K562 (cell line): Measurements from ENCODE around the gene SORCS2.

Experiments used
- BMI1 ChIP-seq: fragments of 150-350 bp; IDR thresholded peaks from 2 replicates; pipeline ENCODE4 v1.6.1; 2014; ENCODE audit warnings: low read length
- CHD2 ChIP-seq: IDR thresholded peaks from 2 replicates; pipeline ENCODE4 v1.6.1; 2011; ENCODE audit warnings: low read depth, low read length
- ETV5 ChIP-seq: sonication (generic); formaldehyde crosslinking; IDR thresholded peaks from 2 replicates; pipeline ENCODE4 v1.4.0; 2020; ENCODE audit warnings: low read depth, mild to moderate bottlenecking, missing genetic modification reagents
- HOXB6 ChIP-seq: fragments of 250-450 bp; sonication (Bioruptor Pico); IDR thresholded peaks from 2 replicates; pipeline ENCODE4 v1.5.1; 2022; ENCODE audit warnings: mild to moderate bottlenecking, borderline replicate concordance
- POLR2H ChIP-seq: IDR thresholded peaks from 2 replicates; pipeline ENCODE4 v1.6.1; 2016; ENCODE audit warnings: missing genetic modification characterization, low read depth, mild to moderate bottlenecking, control low read depth, missing compliant biosample characterization, moderate library complexity
- U2AF2 ChIP-seq: fragments of 200-400 bp; formaldehyde crosslinking; optimal IDR thresholded peaks from 2 replicates; pipeline ENCODE3; 2017; ENCODE audit warnings: low read depth, mild to moderate bottlenecking, low read length
- ZC3H4 ChIP-seq: sonication (generic); formaldehyde crosslinking; IDR thresholded peaks from 2 replicates; pipeline ENCODE4 v1.9.0; 2021; ENCODE audit warnings: missing genetic modification reagents, borderline replicate concordance

DNA sequence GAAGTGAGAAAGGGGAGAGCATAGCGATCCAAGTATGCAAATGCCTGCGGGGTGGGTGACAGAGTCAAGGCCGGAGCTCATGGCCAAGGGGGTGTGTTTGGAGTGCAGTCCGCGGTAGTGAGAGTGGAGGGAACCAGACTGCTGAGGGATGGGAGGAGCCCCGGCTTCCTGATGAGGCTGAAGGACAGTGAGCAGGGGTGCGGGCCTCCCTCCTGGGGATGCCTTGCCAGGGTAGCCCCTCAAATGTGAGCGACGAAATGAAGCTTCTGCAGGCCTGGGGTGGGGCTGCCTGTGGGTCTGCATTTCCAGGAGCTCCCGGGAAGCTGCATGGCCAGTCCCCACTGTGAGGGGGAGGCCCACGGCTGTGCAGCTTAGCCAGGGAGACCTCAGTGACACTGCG is 197.4 kb downstream of the SORCS2 start:
- TF ChIP-seq U2AF2 (no peak), POLR2H (tag) (no peak), ZC3H4 (CRISPR knock-in tag) (no peak), BMI1 (no peak), CHD2 (no peak), HOXB6 (no peak), ETV5 (CRISPR knock-in tag) (no peak)
